LNCAP (cell line): Measurements from ENCODE around the gene ARHGEF5.

ENCODE experiments used
- TF ChIP-seq, protein P1 (sequence below): fragments of 450-650 bp; IDR thresholded peaks from 2 replicates; pipeline ENCODE4 v1.5.1; 2017; ENCODE audit warnings: mild to moderate bottlenecking

Gene ARHGEF5

DNA sequence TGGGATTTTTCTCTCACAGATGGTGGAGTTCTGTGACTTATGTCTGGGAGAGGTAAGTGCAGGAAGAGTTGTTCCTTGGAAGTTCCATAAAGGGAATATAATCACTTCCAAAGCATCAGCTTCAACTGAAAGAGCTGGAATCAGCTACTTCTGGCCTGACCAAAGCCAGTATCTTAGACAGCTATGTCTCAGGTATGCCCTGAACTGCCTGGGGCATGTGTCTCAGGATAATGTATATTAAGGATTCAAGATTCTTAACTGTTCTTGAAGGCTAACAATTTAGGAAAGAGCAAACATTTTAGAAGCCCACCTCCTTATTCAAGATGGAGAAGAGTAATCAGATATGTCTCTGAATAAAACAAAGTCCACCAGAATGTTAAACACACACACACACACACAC, 60.7 kb downstream of the ARHGEF5 start:
- TF ChIP-seq, protein P1, sequence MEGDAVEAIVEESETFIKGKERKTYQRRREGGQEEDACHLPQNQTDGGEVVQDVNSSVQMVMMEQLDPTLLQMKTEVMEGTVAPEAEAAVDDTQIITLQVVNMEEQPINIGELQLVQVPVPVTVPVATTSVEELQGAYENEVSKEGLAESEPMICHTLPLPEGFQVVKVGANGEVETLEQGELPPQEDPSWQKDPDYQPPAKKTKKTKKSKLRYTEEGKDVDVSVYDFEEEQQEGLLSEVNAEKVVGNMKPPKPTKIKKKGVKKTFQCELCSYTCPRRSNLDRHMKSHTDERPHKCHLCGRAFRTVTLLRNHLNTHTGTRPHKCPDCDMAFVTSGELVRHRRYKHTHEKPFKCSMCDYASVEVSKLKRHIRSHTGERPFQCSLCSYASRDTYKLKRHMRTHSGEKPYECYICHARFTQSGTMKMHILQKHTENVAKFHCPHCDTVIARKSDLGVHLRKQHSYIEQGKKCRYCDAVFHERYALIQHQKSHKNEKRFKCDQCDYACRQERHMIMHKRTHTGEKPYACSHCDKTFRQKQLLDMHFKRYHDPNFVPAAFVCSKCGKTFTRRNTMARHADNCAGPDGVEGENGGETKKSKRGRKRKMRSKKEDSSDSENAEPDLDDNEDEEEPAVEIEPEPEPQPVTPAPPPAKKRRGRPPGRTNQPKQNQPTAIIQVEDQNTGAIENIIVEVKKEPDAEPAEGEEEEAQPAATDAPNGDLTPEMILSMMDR, result no peak

DNA sequence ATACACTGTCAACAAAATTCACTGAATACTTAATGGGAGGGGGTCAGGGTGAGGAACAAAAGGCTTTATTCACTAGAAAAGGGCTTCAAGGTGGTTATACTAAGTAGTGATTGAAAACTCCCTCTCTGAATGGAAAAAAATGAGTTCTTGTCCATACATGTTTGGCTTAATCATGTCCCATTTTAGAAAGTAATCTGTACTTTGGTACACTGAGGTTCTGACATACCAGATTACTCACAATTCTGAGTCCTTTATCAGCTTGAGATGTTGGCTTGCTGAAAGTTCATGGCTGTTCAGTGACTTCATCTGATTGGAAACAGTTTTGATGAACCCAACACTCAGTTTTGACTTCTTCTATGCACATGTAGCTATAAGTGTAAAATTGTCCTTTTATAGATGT, 61.1 kb downstream of the ARHGEF5 start:
- TF ChIP-seq, protein P1, result no peak

DNA sequence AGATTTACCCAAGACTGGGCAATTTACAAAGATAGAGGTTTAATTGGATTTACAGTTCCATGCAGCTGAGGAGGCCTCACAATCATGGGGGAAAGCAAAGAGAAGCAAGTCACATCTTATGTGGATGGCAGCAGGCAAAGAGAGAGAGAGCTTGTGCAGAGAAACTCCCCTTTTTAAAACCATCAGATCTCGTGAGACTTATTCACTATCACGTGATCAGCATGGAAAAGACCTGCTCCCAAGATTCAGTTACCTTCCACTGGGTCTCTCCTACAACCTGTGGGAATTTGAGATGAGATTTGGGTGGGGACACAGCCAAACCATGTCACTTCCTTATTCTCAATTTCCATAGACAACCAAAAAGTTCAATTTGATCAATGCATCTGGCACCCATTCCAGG, 73.2 kb downstream of the ARHGEF5 start:
- TF ChIP-seq, protein P1, result no peak
